DOHH2 (cell line): Measurements from ENCODE around the gene MLLT3.

ENCODE experiments used
- EZH2phosphoT487 ChIP-seq: fragments of 200-600 bp; sonication (generic); IDR thresholded peaks from 2 replicates; pipeline ENCODE4 v1.6.1; 2017; ENCODE audit warnings: borderline replicate concordance, mild to moderate bottlenecking, antibody characterized with exemption, low read length, moderate library complexity, mixed read lengths
- TF ChIP-seq, protein P1 (sequence below): fragments of 200-600 bp; sonication (generic); IDR thresholded peaks from one replicate; pipeline ENCODE4 v1.5.1; 2014; ENCODE audit warnings: antibody characterized with exemption, mild to moderate bottlenecking, low read depth, low read length; ENCODE audit not compliant: poor library complexity, severe bottlenecking

DNA sequence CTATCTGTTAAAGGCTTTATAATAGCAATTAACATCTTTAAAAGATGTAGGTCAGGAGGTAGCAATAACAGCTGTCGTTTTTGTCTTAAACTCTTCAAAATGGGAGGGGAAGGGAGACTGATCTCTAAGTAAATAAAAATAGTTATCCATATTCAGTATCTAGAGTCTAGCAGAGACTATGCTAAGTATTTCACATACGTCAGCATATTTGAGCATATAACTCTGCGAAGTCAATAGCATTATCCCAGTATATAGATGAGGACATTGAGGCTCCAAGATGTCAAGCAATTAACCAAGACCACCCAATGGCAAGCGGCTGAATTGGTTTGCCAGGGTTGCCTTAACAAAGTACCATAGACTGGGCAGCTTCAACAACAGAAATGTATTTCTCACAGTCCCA lies 316.8 kb downstream of the MLLT3 start:
- TF ChIP-seq, protein P1, sequence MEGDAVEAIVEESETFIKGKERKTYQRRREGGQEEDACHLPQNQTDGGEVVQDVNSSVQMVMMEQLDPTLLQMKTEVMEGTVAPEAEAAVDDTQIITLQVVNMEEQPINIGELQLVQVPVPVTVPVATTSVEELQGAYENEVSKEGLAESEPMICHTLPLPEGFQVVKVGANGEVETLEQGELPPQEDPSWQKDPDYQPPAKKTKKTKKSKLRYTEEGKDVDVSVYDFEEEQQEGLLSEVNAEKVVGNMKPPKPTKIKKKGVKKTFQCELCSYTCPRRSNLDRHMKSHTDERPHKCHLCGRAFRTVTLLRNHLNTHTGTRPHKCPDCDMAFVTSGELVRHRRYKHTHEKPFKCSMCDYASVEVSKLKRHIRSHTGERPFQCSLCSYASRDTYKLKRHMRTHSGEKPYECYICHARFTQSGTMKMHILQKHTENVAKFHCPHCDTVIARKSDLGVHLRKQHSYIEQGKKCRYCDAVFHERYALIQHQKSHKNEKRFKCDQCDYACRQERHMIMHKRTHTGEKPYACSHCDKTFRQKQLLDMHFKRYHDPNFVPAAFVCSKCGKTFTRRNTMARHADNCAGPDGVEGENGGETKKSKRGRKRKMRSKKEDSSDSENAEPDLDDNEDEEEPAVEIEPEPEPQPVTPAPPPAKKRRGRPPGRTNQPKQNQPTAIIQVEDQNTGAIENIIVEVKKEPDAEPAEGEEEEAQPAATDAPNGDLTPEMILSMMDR, result no peak
- no peak for TF ChIP-seq EZH2phosphoT487
